Fibroblast of lung (primary cell): ENCODE measurements around the gene BLOC1S5. TPM values are rescaled to one million over a fixed set of nuclear protein-coding genes. Genes with fewer than 3 reads are reported as not detected.

Experiments
- DNase-seq, 2 donors: peaks; one replicate each; pipeline versions ENCODE4 v3.0.0 to v3.0.0-alpha.2; 2010; ENCODE audit warnings: low read depth in 2 of 2
- H2AFZ ChIP-seq: 2 replicates; pipeline ENCODE4 v1.5.1; 2012; ENCODE audit warnings: low read length, control low read depth, inconsistent platforms
- H3K27ac ChIP-seq: 2 replicates; pipeline ENCODE4 v1.5.1; 2011; ENCODE audit warnings: low read length, control low read depth; ENCODE audit not compliant: insufficient read depth
- H3K27me3 ChIP-seq: 2 replicates; pipeline ENCODE4 v1.5.1; 2011; ENCODE audit warnings: mild to moderate bottlenecking, low read length; ENCODE audit not compliant: control insufficient read depth, insufficient read depth
- H3K36me3 ChIP-seq: 2 replicates; pipeline ENCODE4 v1.5.1; 2011; ENCODE audit warnings: low read length; ENCODE audit not compliant: control insufficient read depth, insufficient read depth
- H3K4me1 ChIP-seq: 2 replicates; pipeline ENCODE4 v1.5.1; 2011; ENCODE audit warnings: low read length; ENCODE audit not compliant: control insufficient read depth, insufficient read depth; ENCODE audit errors: extremely low read depth
- H3K4me2 ChIP-seq: 2 replicates; pipeline ENCODE4 v1.5.1; 2011; ENCODE audit warnings: low read length, control low read depth; ENCODE audit not compliant: insufficient read depth; ENCODE audit errors: extremely low read depth
- H3K4me3 ChIP-seq, 4 experiments: fragments of 200-600 bp in 1 of 4; sonication (generic) in 1 of 4; replicated peaks in 1 of 4; 2 replicates each; pipeline ENCODE4 v1.5.1; 2011 to 2016; ENCODE audit warnings: low read length in 4 of 4, low read depth in 3 of 4, mild to moderate bottlenecking in 3 of 4, control low read depth in 2 of 4, inconsistent platforms in 1 of 4, mixed read lengths in 1 of 4; ENCODE audit not compliant: insufficient read depth in 1 of 4; ENCODE audit errors: control extremely low read depth in 1 of 4
- H3K79me2 ChIP-seq: 2 replicates; pipeline ENCODE4 v1.5.1; 2012; ENCODE audit warnings: mild to moderate bottlenecking, low read length, inconsistent platforms; ENCODE audit not compliant: control insufficient read depth, insufficient read depth
- H3K9ac ChIP-seq: 2 replicates; pipeline ENCODE4 v1.5.1; 2011; ENCODE audit warnings: mild to moderate bottlenecking, low read length, control low read depth; ENCODE audit not compliant: insufficient read depth
- H3K9me3 ChIP-seq: 2 replicates; pipeline ENCODE4 v1.5.1; 2012; ENCODE audit warnings: low read depth, low read length; ENCODE audit not compliant: control insufficient read depth, insufficient read depth
- H4K20me1 ChIP-seq: 2 replicates; pipeline ENCODE4 v1.5.1; 2011; ENCODE audit warnings: low read length; ENCODE audit not compliant: control insufficient read depth, insufficient read depth; ENCODE audit errors: extremely low read depth
- CTCF ChIP-seq, 2 donors: IDR thresholded peaks in 1 of 2; conservative IDR thresholded peaks in 1 of 2; 1 replicate in 1 of 2; 2 replicates in 1 of 2; pipeline ENCODE4 v1.5.1; 2011 to 2012; ENCODE audit warnings: low read length in 2 of 2, control low read depth in 1 of 2, inconsistent platforms in 1 of 2, low read depth in 1 of 2, mild to moderate bottlenecking in 1 of 2
- EZH2 ChIP-seq: IDR thresholded peaks from 2 replicates; pipeline ENCODE4 v1.5.1; 2012; ENCODE audit warnings: low read length, control low read depth, mild to moderate bottlenecking; ENCODE audit errors: missing control alignments
- polyA plus RNA-seq, 2 donors: library from polyadenylated mRNA; depleted of rRNA in 1 of 2; stranded (reverse) in 1 of 2; unstranded in 1 of 2; fragments of >200 nt; gene quantifications; 2 replicates each; pipeline ENCODE4 v1.2.1, GENCODE V29; 2011 to 2012; ENCODE audit warnings: missing spikeins in 1 of 2
- total RNA-seq: library from RNA; depleted of rRNA; stranded (reverse); fragments of >200 nt; gene quantifications from 2 replicates; pipeline ENCODE4 v1.2.1, GENCODE V29; 2014

Gene BLOC1S5
- total and polyA plus RNA-seq, 2 donors (not counting 1 experiment from before 2014, with no cell fraction given): 10.1 to 20.6 TPM

DNA sequence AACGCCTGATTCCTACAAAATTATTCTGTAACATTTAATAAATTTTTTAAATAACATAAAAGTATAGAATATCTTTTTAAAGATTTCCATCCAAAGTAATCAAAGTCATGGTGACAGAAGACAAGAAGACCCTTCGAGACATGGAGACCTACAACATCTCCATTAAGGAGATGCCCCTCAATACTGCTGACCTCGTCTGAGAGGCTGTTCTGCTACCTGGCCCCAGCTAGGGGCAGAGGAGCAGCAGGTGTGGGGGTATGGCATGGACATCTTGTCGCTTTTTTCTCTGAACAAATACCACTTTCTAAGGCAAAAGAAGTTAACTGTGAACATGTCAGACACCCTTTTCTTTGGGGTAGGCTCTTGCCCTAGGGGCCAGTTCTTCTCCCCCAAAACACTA, 44.1 kb downstream of the BLOC1S5 start:
- TF ChIP-seq EZH2 (no peak), CTCF (conservative IDR thresholded peaks at IDR 0.05 in 1 of 2, IDR thresholded peaks at IDR 0.05 in 1 of 2; ENCODE audit: low read depth in 1 of 2, low read length in 2 of 2) (no peak)
- Histone ChIP-seq H3K36me3 (no peaks in the 10 kb centered on the region), H3K79me2 (no peaks in the 10 kb centered on the region), H3K27me3 (no peaks in the 10 kb centered on the region), H3K4me1 (no peaks in the 10 kb centered on the region), H3K4me2 (no peak overlapping the region), H3K9ac (no peak overlapping the region), H3K9me3 (no peaks in the 10 kb centered on the region), H2AFZ (no peak overlapping the region), H3K27ac (no peak overlapping the region), H4K20me1 (no peaks in the 10 kb centered on the region), H3K4me3 (no peak overlapping the region)
- DNase-seq: no peak

GRCh38 chr6:8017705-8018104, 46.5 kb downstream of the BLOC1S5 start:
- Histone ChIP-seq H2AFZ (no peak overlapping the region), H3K9me3 (no peaks in the 10 kb centered on the region), H3K36me3 (no peaks in the 10 kb centered on the region), H3K4me3 (no peak overlapping the region), H3K79me2 (no peaks in the 10 kb centered on the region), H3K4me2 (no peak overlapping the region), H4K20me1 (no peaks in the 10 kb centered on the region), H3K27ac (no peak overlapping the region), H3K27me3 (no peaks in the 10 kb centered on the region), H3K9ac (no peak overlapping the region), H3K4me1 (no peaks in the 10 kb centered on the region)
- no peak for TF ChIP-seq CTCF (conservative IDR thresholded peaks at IDR 0.05 in 1 of 2, IDR thresholded peaks at IDR 0.05 in 1 of 2; ENCODE audit: low read depth in 1 of 2, low read length in 2 of 2)
- DNase-seq: no peak

GRCh38 chr6:8017276-8017701, 46.9 kb downstream of the BLOC1S5 start:
- H3K9ac ChIP-seq: no peak overlapping the region
- no peak overlapping the region for H3K27ac ChIP-seq
- no peak overlapping the region for H2AFZ ChIP-seq
- no peaks in the 10 kb centered on the region for H3K9me3 ChIP-seq
- H3K4me1 ChIP-seq: no peaks in the 10 kb centered on the region
- no peaks in the 10 kb centered on the region for H3K79me2 ChIP-seq
- TF ChIP-seq CTCF (conservative IDR thresholded peaks at IDR 0.05 in 1 of 2, IDR thresholded peaks at IDR 0.05 in 1 of 2; ENCODE audit: low read depth in 1 of 2, low read length in 2 of 2) (no peak), EZH2 (no peak)
- no peaks in the 10 kb centered on the region for H4K20me1 ChIP-seq
- no peak overlapping the region for H3K4me2 ChIP-seq
- H3K36me3 ChIP-seq: no peaks in the 10 kb centered on the region
- no peak overlapping the region for H3K4me3 ChIP-seq
- no peak for DNase-seq
- H3K27me3 ChIP-seq: no peaks in the 10 kb centered on the region
